ENCODE measurements around the gene YWHAE.
A peak's percentile ranks its signal among the peaks of the same experiment; 100 is the strongest.
"Not testable (repeated sequence)": the region's sequence is repeated elsewhere in the genome, so short reads cannot be mapped to it uniquely, and the experiment has no call there.

YWHAE gene

DNA sequence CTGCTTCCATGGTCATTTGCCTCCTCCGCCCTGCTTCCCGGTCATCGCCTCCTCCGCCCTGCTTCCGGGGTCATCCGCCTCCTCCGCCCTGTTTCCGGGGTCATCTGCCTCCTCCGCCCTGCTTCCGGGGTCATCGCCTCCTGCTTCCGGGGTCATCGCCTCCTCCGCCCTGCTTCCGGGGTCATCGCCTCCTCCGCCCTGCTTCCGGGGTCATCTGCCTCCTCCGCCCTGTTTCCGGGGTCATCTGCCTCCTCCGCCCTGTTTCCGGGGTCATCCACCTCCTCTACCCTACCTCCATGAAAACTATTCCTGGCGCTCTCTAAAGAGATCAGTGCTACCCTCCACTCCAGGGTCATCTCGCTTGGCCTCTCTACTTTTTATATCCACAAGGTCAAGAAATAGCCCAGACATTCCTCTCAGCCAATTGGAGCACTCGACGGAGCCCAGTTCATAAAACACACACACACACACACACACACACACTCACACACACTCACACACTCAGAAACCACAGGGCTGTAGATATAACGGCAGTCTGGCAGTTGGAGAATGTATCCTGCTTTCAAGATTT lies 75.7 kb downstream of the YWHAE start:
- no peak for DNase-seq

DNA sequence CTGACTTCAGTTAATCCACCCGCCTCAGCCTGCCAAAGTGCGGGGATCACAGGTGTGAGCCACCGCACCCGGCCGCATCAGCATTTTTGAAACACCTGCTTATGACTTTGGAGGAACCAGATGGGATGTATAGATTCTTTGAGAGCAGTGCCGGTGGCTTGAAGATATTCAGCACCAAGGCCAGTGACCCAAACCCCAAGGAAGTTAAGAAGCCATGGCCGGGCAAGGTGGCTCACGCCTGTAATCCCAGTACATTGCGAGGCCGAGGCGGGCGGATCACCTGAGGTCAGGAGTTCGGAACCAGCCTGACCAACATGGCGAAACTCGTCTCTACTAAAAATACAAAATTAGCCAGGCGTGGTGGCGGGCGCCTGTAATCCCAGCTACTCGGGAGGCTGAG lies 76.7 kb downstream of the YWHAE start:
- DNase-seq = no peak

DNA sequence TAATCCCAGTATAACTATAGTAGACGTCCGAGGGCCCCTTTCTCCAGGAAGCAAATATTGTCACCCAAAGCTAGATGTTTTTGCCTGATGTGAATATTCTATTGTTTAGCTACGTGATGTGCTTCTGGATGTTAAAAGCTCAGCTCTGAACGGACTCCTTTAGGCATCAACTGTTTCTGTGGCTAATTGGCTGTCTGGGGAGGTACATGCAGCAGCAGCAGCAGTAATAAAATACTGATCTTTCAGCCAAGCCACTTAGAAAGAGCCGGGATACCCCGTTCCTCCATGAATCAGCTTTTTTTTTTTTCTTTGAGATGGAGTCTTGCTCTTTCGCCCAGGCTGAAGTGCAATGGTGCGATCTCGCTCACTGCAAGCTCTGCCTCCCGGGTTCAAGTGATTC lies 77.5 kb downstream of the YWHAE start:
- no peak for DNase-seq

DNA sequence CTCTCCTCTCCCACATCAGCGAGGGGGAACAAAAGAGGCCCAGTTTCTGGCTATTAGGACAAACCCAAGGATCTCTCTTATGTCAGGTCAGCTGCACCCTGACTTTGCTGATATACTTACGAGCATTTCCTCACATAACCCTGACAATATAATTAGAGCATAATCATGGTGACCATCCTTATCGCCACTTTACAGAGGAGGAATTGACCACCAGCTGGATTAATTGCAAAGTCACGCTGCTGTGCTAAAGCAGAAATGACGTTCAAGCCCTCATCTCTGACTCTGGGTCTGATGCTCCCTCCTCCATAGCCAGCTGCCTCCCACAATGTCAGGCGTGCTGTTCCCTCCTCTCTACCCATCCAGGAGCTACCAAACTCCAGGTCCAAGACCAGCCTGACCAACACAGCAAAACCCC lies 78.0 kb downstream of the YWHAE start:
- DNase-seq = no peak

DNA sequence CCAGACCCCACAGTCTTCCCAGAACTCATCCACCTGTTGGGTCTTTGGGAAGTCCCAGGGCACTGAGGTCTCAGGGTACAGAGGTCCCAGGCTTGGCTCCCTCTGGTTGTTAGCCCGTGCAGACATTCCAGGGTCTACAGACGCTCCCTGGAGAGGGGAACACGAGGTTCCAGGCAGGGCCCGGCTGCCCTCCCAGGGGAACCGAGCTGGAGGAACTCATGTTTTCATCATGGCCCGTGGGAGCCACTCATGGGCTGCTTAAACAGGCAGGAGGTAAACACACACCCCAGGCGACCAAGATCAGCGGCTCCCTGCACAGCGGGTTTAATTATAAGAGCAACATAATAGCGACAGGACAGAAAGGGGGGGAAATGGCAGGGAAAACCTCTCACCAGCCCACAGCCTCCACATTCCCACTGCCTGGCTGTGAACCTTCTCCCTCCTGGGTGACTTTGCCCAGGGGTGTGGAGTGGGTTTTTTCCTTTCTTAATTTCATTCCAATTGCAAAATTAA lies 84.1 kb downstream of the YWHAE start:
- no peak for DNase-seq

DNA sequence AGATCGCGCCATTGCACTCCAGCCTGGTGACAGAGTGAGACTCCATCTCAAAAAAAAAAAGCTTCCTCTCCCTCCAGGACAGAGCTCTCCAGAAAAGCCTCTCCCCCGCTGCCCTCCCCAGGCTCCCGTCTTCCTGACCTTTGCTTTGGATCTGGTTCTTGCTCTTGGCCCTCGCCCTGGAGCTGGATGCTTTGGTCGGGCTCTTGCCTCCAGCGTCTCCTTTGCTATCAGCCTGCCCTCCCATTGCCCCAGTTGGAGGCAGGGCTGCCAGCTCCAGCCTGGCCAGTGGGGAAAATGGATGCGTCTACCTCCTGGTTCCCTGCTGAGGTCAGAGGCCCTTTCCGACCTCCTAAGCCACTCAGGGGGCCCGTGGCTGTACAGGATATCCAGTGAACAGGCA lies 84.6 kb downstream of the YWHAE start:
- DNase-seq = no peak

DNA sequence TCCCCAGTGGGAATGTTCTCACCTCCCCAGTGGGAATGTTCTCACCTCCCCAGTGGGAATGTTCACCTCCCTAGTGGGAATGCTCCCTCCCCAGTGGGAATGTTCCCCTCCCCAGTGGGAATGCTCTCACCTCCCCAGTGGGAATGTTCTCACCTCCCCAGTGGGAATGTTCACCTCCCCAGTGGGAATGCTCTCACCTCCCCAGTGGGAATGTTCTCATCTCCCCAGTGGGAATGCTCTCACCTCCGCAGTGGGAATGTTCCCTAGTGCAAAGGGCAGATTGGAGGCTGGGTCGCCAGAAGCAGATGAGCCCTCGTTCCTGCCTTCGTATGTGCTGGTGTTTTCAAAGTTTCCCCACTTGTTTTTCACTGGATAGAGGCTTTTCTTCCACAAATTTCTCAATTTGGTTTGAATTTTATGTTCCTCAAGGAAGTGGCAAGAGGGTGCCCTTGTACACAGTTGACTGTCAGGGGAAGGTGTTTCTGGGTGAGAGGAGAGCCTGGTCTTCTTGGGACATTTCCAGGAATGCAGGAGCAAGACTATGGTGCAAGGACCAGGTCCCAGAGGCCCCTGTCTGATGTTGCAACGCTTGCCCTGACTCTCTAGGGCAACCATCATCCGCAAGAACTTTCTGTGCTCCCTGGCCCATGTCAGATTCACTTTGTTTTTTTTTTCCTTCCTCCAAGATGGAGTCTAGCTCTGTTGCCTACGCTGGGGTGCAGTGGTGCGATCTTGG lies 86.6 kb downstream of the YWHAE start:
- no peak for DNase-seq

DNA sequence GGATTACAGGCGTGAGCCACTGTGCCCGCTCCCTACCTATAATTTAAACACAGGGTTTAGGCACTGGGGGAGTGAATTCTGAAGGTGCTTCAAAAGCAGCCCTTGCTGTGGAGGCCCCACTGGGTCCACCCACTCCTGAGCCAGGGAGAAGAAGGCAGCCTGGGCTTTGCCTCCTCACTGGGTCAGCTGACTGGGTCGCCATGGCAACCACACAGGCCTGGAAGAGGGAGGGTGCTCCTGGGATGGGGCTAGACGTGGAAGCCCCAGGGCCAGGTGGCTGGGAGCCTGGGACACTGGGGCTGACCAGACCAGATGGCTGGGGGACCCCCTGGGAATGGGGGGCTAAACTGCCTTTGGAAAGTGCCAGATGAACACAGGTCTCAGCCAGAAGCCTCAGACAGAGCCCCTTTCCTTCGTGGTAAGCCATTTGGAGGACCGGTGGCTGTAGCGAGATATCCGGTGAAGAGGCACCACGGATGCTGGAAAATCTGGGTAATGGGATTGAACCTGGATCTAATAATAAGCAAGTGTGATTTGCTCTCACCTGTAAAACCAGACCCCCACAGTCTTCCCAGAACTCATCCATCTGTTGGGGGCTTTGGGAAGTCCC lies 87.7 kb downstream of the YWHAE start:
- no peak for DNase-seq

DNA sequence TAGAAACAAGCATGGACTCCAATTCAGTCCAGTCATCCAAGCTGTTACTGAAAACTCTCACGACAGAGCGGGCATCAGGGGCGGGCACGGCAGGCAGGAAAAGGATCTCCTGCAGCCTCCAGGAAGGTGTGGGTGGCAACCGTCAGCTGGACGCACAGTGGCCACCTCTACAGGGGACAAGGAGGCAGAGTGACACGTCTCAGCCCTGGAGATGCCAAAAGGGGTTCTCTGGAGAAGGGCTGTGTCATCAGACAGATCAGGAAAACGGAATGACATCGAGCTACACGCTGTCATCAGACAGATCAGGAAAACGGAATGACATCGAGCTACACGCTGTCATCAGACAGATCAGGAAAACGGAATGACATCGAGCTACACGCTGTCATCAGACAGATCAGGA lies 92.2 kb downstream of the YWHAE start:
- DNase-seq = not testable (repeated sequence)

DNA sequence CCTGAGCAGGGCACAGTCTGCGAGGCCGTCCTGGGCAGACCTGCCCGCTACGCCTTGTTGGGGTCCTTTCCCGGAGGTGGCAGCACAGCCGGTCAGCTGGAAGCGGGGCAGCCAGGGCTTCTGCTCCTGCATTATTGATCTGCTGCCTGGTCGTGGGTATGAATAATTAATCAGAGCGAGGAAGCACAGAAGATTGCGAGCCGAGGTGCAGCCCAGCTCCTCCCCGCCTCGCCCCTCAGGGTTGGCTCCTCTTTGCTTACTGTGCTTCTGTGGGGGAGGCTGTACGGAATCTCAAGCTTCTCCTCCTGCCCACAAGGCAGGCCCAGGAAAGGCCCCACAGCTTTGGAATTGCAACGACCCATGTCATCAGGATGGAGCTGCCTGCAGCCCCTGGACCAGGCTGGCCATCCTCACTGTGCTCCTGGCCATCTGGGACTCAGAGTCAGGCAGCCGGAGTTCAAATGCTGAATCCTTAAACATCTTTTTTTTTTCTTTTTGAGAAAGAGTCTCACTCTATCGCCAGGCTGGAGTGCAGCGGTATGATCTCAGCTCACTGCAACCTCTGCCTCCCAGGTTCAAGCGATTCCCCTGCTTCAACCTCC lies 95.0 kb downstream of the YWHAE start:
- no peak for DNase-seq

DNA sequence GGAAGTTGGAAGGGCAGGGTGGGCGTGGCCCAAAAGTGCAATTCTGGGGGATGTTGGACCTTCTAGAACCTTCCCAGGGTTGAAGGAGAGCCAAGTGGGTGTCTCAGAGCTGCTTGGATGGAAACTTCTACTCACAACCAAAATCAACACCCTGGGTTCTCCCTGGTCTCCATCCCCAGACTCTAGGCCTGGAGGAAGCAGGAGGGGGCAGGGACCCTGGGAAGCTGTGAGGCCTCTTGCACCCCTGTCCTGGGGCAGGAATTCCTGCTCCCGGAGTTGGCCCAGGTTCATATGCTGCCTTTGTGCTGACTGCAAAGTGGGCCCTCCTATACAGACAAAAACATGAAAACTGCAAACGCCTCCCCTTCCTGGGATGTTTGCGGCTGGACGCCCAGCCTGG lies 95.5 kb downstream of the YWHAE start:
- DNase-seq = no peak

DNA sequence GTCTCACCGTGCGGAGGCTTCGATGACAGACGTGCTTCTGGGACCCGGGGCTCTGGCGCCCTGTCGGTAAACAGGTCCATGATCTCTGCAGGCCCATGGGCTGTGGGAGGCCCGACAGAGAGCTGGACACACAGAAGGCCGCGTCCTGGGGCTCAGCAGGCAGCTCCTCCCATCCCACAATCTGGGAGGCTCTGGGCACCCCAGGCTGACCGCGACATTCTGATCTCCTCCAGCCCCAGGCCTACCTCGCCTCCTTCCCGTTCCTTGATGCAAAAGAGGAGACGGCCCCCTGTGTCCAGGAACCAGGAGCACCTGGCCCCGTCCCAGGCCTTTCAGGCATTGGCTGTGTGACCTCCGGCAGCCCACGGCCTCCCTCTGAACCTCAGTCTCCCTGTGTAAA lies 97.3 kb downstream of the YWHAE start:
- no peak for DNase-seq

DNA sequence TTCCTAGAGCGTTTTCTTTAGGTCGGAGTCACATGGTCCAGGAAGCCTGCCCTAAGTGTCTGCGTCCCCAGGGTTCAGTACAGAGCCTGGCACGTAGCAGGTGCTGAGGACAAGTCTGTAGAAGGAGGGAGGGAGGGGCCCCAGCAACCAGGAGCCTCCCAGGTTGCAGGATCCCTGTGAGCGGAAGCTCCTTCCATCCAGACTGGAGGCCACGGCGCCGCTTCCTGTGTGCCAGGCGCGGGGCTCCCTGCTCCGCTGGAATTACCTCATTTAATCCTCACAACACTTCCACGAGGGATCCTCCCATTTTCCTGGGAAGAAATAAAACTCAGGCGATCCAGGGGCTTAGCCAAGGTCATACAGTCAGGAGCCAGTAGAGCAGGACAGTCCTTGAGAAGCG lies 98.5 kb downstream of the YWHAE start:
- DNase-seq = no peak

DNA sequence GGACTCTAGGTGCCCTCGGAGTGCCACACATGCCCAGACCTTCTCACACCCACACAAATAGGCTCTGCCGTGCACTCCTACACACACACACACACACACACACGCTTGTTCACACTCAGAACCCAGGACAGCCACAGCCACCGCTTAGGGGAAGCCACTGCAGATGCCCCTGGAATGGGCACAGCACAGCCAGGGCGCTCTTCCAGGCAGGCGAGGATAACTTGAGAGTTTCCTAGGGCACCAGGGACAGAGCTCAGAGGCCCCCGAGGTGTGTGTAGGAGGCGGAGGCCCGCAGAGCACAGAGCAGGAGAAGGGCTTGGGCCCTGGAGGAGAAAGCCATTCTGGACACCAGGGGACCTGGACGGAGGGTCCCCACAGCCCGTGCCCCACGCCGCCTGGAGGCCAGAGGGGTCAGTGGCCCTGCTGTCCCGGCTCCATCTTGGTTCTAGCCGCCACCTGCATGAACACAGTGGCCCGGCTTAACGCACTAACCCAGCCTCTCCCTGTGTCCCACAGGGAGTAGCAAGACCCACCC lies 99.6 kb downstream of the YWHAE start:
- DNase-seq = no peak

DNA sequence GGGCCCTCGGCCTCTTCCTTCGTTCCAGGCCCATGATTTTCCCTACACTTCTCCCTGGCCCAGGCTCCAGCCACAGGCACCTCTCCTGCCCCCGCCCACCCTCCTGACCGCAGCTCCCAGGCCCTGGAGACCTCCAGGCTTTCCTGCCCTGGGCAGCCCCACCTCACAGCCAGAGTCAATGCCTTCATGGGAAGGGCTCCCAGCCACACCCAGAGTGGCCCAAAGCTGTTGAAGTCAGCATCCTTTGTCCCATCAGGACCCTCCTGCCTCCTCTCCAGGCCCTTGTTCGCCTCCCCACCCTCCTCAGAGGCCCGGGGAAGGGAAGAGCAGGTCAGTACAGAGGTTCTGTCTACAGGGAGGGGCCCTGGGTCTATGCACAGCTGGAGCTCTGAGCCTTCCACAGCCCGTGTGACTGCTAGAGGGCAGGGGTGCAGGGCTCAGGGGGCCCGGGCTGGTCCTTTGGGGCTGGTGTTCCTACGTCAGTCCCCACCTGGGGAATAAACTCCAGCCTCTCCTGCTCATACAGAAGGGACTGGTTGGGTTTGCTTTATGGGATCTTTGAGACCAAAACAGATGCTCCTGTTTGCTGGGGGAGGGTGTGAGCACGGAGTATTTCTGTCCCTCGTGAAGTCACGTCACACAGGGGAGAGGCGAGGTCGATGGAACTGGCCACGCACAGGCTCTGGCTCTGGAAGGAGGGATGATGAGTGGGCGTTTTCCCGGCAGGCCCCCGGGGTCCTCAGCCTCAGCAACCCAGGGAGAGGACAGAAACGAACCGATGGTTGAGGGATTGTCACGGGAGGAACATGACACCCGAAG lies 100.3 kb downstream of the YWHAE start:
- DNase-seq = no peak

DNA sequence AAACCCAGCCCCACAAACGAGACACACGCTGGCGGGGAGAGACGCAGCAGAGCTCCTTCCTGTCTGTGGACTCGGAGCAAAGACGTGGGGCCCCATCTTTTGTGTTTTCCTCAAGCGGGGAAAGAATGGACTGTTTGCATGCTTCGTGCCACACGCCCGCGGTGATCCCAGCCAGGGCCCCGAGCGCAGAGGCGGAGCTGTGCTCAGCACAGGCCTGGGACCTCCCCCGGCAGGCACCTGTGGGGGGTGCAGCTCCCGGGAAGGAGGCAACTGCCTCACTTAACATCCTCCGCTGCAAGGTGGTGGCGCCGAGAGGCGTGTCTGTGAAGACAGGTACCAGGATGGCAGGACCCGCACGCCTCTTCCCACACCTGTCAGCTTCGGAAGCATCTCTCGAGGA lies 101.4 kb downstream of the YWHAE start:
- DNase-seq = peak; percentile 66
